B cell (primary cell): ENCODE measurements around the gene GRIK3. TPM values are rescaled to one million over a fixed set of nuclear protein-coding genes. Genes with fewer than 3 reads are reported as not detected.

Source experiments
- ATAC-seq: fragments of 200-7000 bp; cut with Tn5 transposase; one replicate; pipeline ENCODE4 v1.10.0; 2021; ENCODE audit warnings: low read depth, mild to moderate bottlenecking, moderate number of reproducible peaks, moderate library complexity
- CTCF ChIA-PET: fragments of 350-600 bp; sonication (Branson Sonifier 250); formaldehyde crosslinking; loops from one replicate; lab custom pipeline; 2021; ENCODE audit warnings: antibody characterized with exemption, inconsistent platforms; lab: Charles Lee
- POLR2A ChIA-PET: fragments of 350-600 bp; sonication (Branson Sonifier 250); formaldehyde crosslinking; loops from one replicate; lab custom pipeline; 2021; ENCODE audit warnings: antibody characterized with exemption; lab: Charles Lee
- DNase-seq: peaks from one replicate; pipeline ENCODE4 v3.0.0; 2013
- H2AFZ ChIP-seq: 2 replicates; pipeline ENCODE4 v1.6.1; 2012; ENCODE audit warnings: mild to moderate bottlenecking, low read depth, low read length; ENCODE audit not compliant: insufficient read depth, poor library complexity, severe bottlenecking
- H3K27ac ChIP-seq, 2 donors: 1 replicate in 1 of 2; 2 replicates in 1 of 2; pipeline ENCODE4 v1.5.1; 2012 to 2013; ENCODE audit warnings: low read length in 2 of 2, mild to moderate bottlenecking in 2 of 2, moderate library complexity in 1 of 2
- H3K27me3 ChIP-seq, 4 experiments: fragments of 200-600 bp in 1 of 4; sonication (generic) in 1 of 4; replicated peaks in 1 of 4; 1 replicate in 2 of 4; 2 replicates in 2 of 4; pipeline versions ENCODE4 v1.6.1 to v1.7.0; 2013 to 2016; ENCODE audit warnings: low read length in 3 of 4, mild to moderate bottlenecking in 2 of 4, mixed read lengths in 1 of 4, moderate library complexity in 1 of 4; ENCODE audit not compliant: insufficient read depth in 4 of 4, control insufficient read depth in 3 of 4; ENCODE audit errors: control extremely low read depth in 1 of 4
- H3K36me3 ChIP-seq, 2 experiments: replicated peaks in 1 of 2; 1 replicate in 1 of 2; 2 replicates in 1 of 2; pipeline versions ENCODE4 v1.6.1 to v1.7.1; 2013; ENCODE audit warnings: low read length in 1 of 2; ENCODE audit not compliant: insufficient read depth in 2 of 2, control insufficient read depth in 1 of 2; ENCODE audit errors: control extremely low read depth in 1 of 2, extremely low read depth in 1 of 2
- H3K4me1 ChIP-seq, 2 donors: fragments of 200-600 bp in 1 of 2; sonication (generic) in 1 of 2; 1 replicate in 1 of 2; 2 replicates in 1 of 2; pipeline versions ENCODE4 v1.5.1 to v1.6.1; 2013 to 2017; ENCODE audit warnings: low read length in 2 of 2; ENCODE audit not compliant: control insufficient read depth in 2 of 2, insufficient read depth in 2 of 2
- H3K4me2 ChIP-seq: replicated peaks from 2 replicates; pipeline ENCODE3; 2012; ENCODE audit warnings: mild to moderate bottlenecking, low read depth, low read length; ENCODE audit not compliant: poor library complexity, severe bottlenecking
- H3K4me3 ChIP-seq, 5 experiments: fragments of 200-600 bp in 1 of 5; sonication (generic) in 1 of 5; 1 replicate in 3 of 5; 2 replicates in 2 of 5; pipeline versions ENCODE4 v1.5.1 to v1.7.0; 2011 to 2016; ENCODE audit warnings: low read length in 4 of 5, mild to moderate bottlenecking in 4 of 5, low read depth in 2 of 5, control low read depth in 1 of 5, moderate library complexity in 1 of 5; ENCODE audit not compliant: insufficient read depth in 1 of 5; ENCODE audit errors: control extremely low read depth in 1 of 5, extremely low read depth in 1 of 5
- H3K79me2 ChIP-seq: fragments of 200-600 bp; sonication (generic); one replicate; pipeline ENCODE4 v1.6.0; 2016; ENCODE audit warnings: low read length; ENCODE audit not compliant: control insufficient read depth, insufficient read depth
- H3K9ac ChIP-seq: fragments of 200-600 bp; sonication (generic); 2 replicates; pipeline ENCODE4 v1.6.1; 2017; ENCODE audit warnings: mild to moderate bottlenecking, low read length, moderate library complexity
- H3K9me3 ChIP-seq, 3 donors: one replicate each; pipeline versions ENCODE4 v1.6.1 to v1.7.1; 2013; ENCODE audit warnings: low read length in 2 of 3; ENCODE audit not compliant: control insufficient read depth in 2 of 3, insufficient read depth in 1 of 3; ENCODE audit errors: control extremely low read depth in 1 of 3
- H4K20me1 ChIP-seq: 2 replicates; pipeline ENCODE4 v1.6.0; 2012; ENCODE audit warnings: mild to moderate bottlenecking, low read length; ENCODE audit not compliant: insufficient read depth, control insufficient read depth, poor library complexity, severe bottlenecking
- H3K27ac Mint-ChIP-seq: one replicate; pipeline ENCODE4 v1.8.0; 2021; ENCODE audit warnings: mixed read lengths
- H3K27me3 Mint-ChIP-seq: one replicate; pipeline ENCODE4 v1.8.0; 2021; ENCODE audit warnings: mixed read lengths
- H3K4me1 Mint-ChIP-seq: one replicate; pipeline ENCODE4 v1.8.0; 2021; ENCODE audit warnings: mixed read lengths
- H3K4me3 Mint-ChIP-seq: one replicate; pipeline ENCODE4 v1.8.0; 2021; ENCODE audit warnings: mixed read lengths
- H3K9me3 Mint-ChIP-seq: one replicate; pipeline ENCODE4 v1.8.0; 2022; ENCODE audit warnings: mixed read lengths; ENCODE audit not compliant: insufficient read depth
- EZH2 ChIP-seq: IDR thresholded peaks from 2 replicates; pipeline ENCODE4 v1.6.1; 2012; ENCODE audit warnings: borderline replicate concordance, low read depth, mild to moderate bottlenecking, moderate library complexity, low read length; ENCODE audit not compliant: insufficient read depth, poor library complexity, severe bottlenecking
- WGBS: methylation state at CpG from one replicate; pipeline ENCODE4 v1.1.5; 2013; ENCODE audit warnings: missing lambda C conversion rate; ENCODE audit not compliant: insufficient coverage; 5-methylcytosine and 5-hydroxymethylcytosine counted together
- intact Hi-C: fragments of 100-400 bp; cut with micrococcal nuclease; formaldehyde crosslinking; loops from one replicate; pipeline ENCODE4 v1.10.0; 2022
- polyA plus RNA-seq: library from polyadenylated mRNA; depleted of rRNA; stranded (reverse); fragments of >200 nt; gene quantifications from 2 replicates; pipeline ENCODE4 v1.2.3, GENCODE V29; 2012
- total RNA-seq, 2 donors: library from RNA; stranded (reverse); fragments of 120-200 nt in 1 of 2; gene quantifications; 1 replicate in 1 of 2; 2 replicates in 1 of 2; pipeline versions ENCODE4 v1.2.3 to v1.2.4, GENCODE V29; 2013 to 2022
- TF ChIP-seq, protein P1 (sequence below): fragments of 200-600 bp; IDR thresholded peaks from one replicate; pipeline ENCODE4 v1.8.0; 2022; ENCODE audit warnings: antibody characterized with exemption, mild to moderate bottlenecking

The GRIK3 gene
- total and polyA plus RNA-seq, 2 donors (not counting 1 experiment from before 2014, with no cell fraction given), result 0.12 to 1.5 TPM

DNA sequence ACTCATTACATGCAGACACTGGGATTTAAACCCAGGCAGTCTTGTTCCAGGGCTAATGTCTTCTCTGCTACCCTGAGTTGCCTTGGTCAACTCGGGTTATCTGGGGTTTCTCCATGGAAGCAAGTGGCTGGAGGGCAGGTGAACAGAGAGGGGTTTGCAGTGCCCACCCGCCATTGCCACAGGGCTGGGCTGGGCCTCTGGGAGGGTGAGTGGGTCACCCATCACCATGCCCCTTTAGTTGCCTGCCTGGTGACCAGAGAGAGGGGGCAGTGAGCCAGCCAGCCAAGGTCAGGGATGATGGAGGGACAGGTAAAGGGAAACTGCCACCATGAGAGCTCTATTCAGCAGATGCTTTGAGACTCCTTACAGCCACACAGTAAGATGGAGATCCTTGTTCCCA is 53.2 kb downstream of the GRIK3 start:
- TF ChIP-seq, protein P1, sequence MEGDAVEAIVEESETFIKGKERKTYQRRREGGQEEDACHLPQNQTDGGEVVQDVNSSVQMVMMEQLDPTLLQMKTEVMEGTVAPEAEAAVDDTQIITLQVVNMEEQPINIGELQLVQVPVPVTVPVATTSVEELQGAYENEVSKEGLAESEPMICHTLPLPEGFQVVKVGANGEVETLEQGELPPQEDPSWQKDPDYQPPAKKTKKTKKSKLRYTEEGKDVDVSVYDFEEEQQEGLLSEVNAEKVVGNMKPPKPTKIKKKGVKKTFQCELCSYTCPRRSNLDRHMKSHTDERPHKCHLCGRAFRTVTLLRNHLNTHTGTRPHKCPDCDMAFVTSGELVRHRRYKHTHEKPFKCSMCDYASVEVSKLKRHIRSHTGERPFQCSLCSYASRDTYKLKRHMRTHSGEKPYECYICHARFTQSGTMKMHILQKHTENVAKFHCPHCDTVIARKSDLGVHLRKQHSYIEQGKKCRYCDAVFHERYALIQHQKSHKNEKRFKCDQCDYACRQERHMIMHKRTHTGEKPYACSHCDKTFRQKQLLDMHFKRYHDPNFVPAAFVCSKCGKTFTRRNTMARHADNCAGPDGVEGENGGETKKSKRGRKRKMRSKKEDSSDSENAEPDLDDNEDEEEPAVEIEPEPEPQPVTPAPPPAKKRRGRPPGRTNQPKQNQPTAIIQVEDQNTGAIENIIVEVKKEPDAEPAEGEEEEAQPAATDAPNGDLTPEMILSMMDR, result no peak
- TF ChIP-seq EZH2, result no peak
- 79% methylated on average over 2 of the region's 2 CpGs for WGBS
- DNase-seq (no peak), ATAC-seq (no peak)
- peaks cover 0 to 6% (median 0%) of the 10 kb centered on the region in 3 donors for H3K9me3 ChIP-seq
- H3K4me3 Mint-ChIP-seq, result no peak overlapping the region
- intact Hi-C loops, result no loop called here
- no peak overlapping the region for H2AFZ ChIP-seq
- no peaks in the 10 kb centered on the region for H3K27me3 ChIP-seq
- ChIA-PET CTCF (no interaction called here), POLR2A (no interaction called here)
- no peaks in the 10 kb centered on the region for H3K4me1 Mint-ChIP-seq
- H3K79me2 ChIP-seq, result no peaks in the 10 kb centered on the region
- H3K36me3 ChIP-seq, result no peaks in the 10 kb centered on the region
- H3K27ac Mint-ChIP-seq, result no peak overlapping the region
- H3K9me3 Mint-ChIP-seq, result peaks cover 4% of the 10 kb centered on the region
- H3K4me2 ChIP-seq, result no peak overlapping the region
- H3K9ac ChIP-seq, result no peak overlapping the region
- no peak overlapping the region for H3K27ac ChIP-seq
- H4K20me1 ChIP-seq, result no peaks in the 10 kb centered on the region
- H3K27me3 Mint-ChIP-seq, result peaks cover 25% of the 10 kb centered on the region
- no peak overlapping the region for H3K4me3 ChIP-seq
- no peaks in the 10 kb centered on the region for H3K4me1 ChIP-seq

DNA sequence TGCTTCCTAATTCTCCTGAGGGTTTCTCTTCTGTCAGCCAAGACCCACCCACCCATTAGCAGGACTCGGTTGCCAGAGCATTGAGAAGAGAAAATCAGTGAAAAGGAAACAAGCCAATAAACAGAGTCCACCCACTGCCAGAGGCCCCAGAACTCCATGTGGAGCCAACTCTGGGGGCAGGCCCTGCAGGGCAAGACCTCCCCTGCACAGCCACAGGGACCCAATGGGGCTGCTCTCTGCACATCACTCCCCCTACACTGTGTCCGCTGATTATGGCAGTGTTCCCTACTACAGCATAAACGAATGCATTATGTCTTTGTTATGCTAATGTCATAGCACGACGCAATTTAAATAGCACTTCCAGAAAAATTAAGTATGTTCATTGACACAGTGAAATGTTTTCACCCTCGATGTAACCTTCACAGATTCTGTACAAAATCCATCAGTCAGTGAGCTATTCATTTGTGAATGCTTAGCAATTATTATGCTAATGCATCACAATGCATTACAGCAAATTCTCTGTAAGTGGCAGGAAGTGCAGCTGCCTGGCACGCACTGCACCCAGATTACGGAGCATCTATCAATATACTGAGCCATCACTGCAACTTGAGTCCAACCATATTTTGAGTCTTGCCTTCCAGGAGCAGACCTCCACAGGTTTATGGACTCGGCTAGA is 56.4 kb downstream of the GRIK3 start:
- Mint-ChIP-seq H3K4me1 (no peaks in the 10 kb centered on the region), H3K9me3 (peaks cover 4% of the 10 kb centered on the region), H3K27ac (no peak overlapping the region), H3K4me3 (no peak overlapping the region), H3K27me3 (peaks cover 25% of the 10 kb centered on the region)
- Histone ChIP-seq H3K79me2 (no peaks in the 10 kb centered on the region), H3K36me3 (no peaks in the 10 kb centered on the region), H3K27ac (no peak overlapping the region), H3K4me3 (no peak overlapping the region), H2AFZ (no peak overlapping the region), H3K4me1 (no peaks in the 10 kb centered on the region), H3K4me2 (no peak overlapping the region), H3K9me3 (peaks cover 0 to 6% (median 0%) of the 10 kb centered on the region in 3 donors), H3K27me3 (no peaks in the 10 kb centered on the region), H4K20me1 (no peaks in the 10 kb centered on the region), H3K9ac (no peak overlapping the region)
- ChIA-PET CTCF (no interaction called here), POLR2A (no interaction called here)
- intact Hi-C loops, result no loop called here
- WGBS, result 89% methylated on average over 4 of the region's 9 CpGs
- no peak for TF ChIP-seq EZH2
- TF ChIP-seq, protein P1, result no peak
- DNase-seq, result no peak
- ATAC-seq, result no peak
